ENCODE data around the gene PRKCH. TPM values are rescaled to one million over a fixed set of nuclear protein-coding genes. Genes with fewer than 3 reads are reported as not detected.
A peak's percentile ranks its signal among the peaks of the same experiment; 100 is the strongest.

PRKCH gene
- total RNA-seq, 1 experiment from 2014 or later: 12.4 TPM

DNA sequence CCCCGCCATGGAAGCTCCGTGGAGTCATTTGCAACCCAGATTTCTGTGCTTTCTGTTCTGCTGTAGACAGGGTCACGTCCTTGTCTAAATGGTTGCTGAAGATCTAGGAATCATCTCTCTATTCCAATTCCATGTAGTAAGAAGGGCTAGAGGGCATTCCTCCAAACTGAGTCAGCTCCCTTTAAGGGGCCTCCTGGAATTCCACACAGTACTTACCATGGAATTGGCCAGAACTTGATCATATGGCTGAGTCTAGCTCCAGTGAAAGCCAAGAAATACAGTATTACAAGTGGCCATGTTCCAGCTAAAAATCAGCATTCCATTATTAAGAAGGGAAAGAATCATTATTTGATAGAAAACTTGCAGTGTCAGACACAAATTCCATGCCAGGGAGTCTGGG is 171.9 kb downstream of the PRKCH start:
- no TSS peak for BruUV-seq (replicated peaks)
- H3K4me1 Mint-ChIP-seq (ENCODE audit: insufficient read depth, unreplicated experiment): peaks cover under 1% of the 10 kb centered on the region
- H3K9me3 Mint-ChIP-seq (ENCODE audit: unreplicated experiment): no peaks in the 10 kb centered on the region
- no peaks in the 10 kb centered on the region for H3K27me3 Mint-ChIP-seq (ENCODE audit: insufficient read depth, unreplicated experiment)
- H3K36me3 Mint-ChIP-seq (ENCODE audit: insufficient read depth, unreplicated experiment): peaks cover 9% of the 10 kb centered on the region
- intact Hi-C loops (cut with micrococcal nuclease): no loop called here
- DNase-seq (ENCODE audit: unreplicated experiment): peak; percentile 75
- no peak for TF ChIP-seq CTCF (IDR thresholded peaks at IDR 0.05; ENCODE audit: unreplicated experiment)
- H3K27ac Mint-ChIP-seq (ENCODE audit: low read depth, unreplicated experiment): no peak overlapping the region
- no peak overlapping the region for H3K4me3 Mint-ChIP-seq (ENCODE audit: unreplicated experiment)
- CTCF ChIA-PET: interaction anchor here (0.5 to 1.5 kb wide), 5 partner anchors 16 to 31 kb away, joined by 3 to 4 read pairs (median 3); no protein-coding TSS in a partner anchor
- POLR2A ChIA-PET: interaction anchor here (0.7 to 2.6 kb wide), 3 partner anchors 9 to 202 kb away, joined by 3 to 11 read pairs (median 3); partner anchors contain the start of gene HIF1A

GRCh38 chr14:61494018-61494417 is 172.6 kb downstream of the PRKCH start:
- no peaks in the 10 kb centered on the region for H3K9me3 Mint-ChIP-seq (ENCODE audit: unreplicated experiment)
- no peak overlapping the region for H3K4me3 Mint-ChIP-seq (ENCODE audit: unreplicated experiment)
- DNase-seq (ENCODE audit: unreplicated experiment): no peak
- ChIA-PET CTCF (interaction anchor here (0.6 to 1.5 kb wide), 4 partner anchors 18 to 228 kb away, joined by 3 to 4 read pairs (median 3); no protein-coding TSS in a partner anchor), POLR2A (interaction anchor here (1.6 to 2.6 kb wide), 2 partner anchors 9 to 201 kb away, joined by 3 to 11 read pairs; partner anchors contain the start of gene HIF1A)
- intact Hi-C loops (cut with micrococcal nuclease): no loop called here
- no peak overlapping the region for H3K27ac Mint-ChIP-seq (ENCODE audit: low read depth, unreplicated experiment)
- H3K4me1 Mint-ChIP-seq (ENCODE audit: insufficient read depth, unreplicated experiment): peaks cover 8% of the 10 kb centered on the region
- H3K27me3 Mint-ChIP-seq (ENCODE audit: insufficient read depth, unreplicated experiment): no peaks in the 10 kb centered on the region
- BruUV-seq (replicated peaks): no TSS peak
- no peak for TF ChIP-seq CTCF (IDR thresholded peaks at IDR 0.05; ENCODE audit: unreplicated experiment)
- peaks cover 5% of the 10 kb centered on the region for H3K36me3 Mint-ChIP-seq (ENCODE audit: insufficient read depth, unreplicated experiment)

GRCh38 chr14:61495809-61496208 is 174.4 kb downstream of the PRKCH start:
- POLR2A ChIA-PET: interaction anchor here (0.8 to 1.4 kb wide), 3 partner anchors 16 to 18 kb away, joined by 3 to 5 read pairs (median 4); no protein-coding TSS in a partner anchor
- CTCF ChIA-PET: interaction anchor here (1.0 kb wide), 1 partner anchor 10 kb away, joined by 3 read pairs; no protein-coding TSS in a partner anchor
- no peak for TF ChIP-seq CTCF (IDR thresholded peaks at IDR 0.05; ENCODE audit: unreplicated experiment)
- Mint-ChIP-seq H3K4me3 (ENCODE audit: unreplicated experiment) (no peak overlapping the region), H3K4me1 (ENCODE audit: insufficient read depth, unreplicated experiment) (peaks cover 15% of the 10 kb centered on the region), H3K36me3 (ENCODE audit: insufficient read depth, unreplicated experiment) (no peaks in the 10 kb centered on the region), H3K9me3 (ENCODE audit: unreplicated experiment) (no peaks in the 10 kb centered on the region), H3K27me3 (ENCODE audit: insufficient read depth, unreplicated experiment) (no peaks in the 10 kb centered on the region), H3K27ac (ENCODE audit: low read depth, unreplicated experiment) (no peak overlapping the region)
- BruUV-seq (replicated peaks): no TSS peak
- intact Hi-C loops (cut with micrococcal nuclease): no loop called here
- DNase-seq (ENCODE audit: unreplicated experiment): no peak

- BruUV-seq (replicated peaks): no TSS peak
- Mint-ChIP-seq H3K4me1 (ENCODE audit: insufficient read depth, unreplicated experiment) (peaks cover 24% of the 10 kb centered on the region), H3K9me3 (ENCODE audit: unreplicated experiment) (no peaks in the 10 kb centered on the region), H3K27ac (ENCODE audit: low read depth, unreplicated experiment) (peak overlapping the region; percentile 76), H3K36me3 (ENCODE audit: insufficient read depth, unreplicated experiment) (no peaks in the 10 kb centered on the region), H3K4me3 (ENCODE audit: unreplicated experiment) (no peak overlapping the region), H3K27me3 (ENCODE audit: insufficient read depth, unreplicated experiment) (no peaks in the 10 kb centered on the region)
- TF ChIP-seq CTCF (IDR thresholded peaks at IDR 0.05; ENCODE audit: unreplicated experiment): no peak
- ChIA-PET CTCF (interaction anchor here (0.6 to 2.7 kb wide), 8 partner anchors 15 to 240 kb away, joined by 3 to 10 read pairs (median 5); no protein-coding TSS in a partner anchor), POLR2A (interaction anchor here (0.6 to 8.0 kb wide), 18 partner anchors 8 to 252 kb away, joined by 3 to 88 read pairs (median 4); partner anchors contain the start of gene HIF1A)
- no peak for DNase-seq (ENCODE audit: unreplicated experiment)
- intact Hi-C loops (cut with micrococcal nuclease): no loop called here
These were observed 176.9 kb downstream of the PRKCH start for GRCh38 chr14:61498303-61498702.

Measured in MCF 10A (cell line).